Esophagus muscularis mucosa (tissue), 4 donors: ENCODE data around the gene RIN3. TPM values are rescaled to one million over a fixed set of nuclear protein-coding genes. Genes with fewer than 3 reads are reported as not detected.

Experiments used
- DNase-seq: peaks from one replicate; pipeline ENCODE4 v3.0.0-alpha.2; 2017; ENCODE audit errors: extremely low spot score
- H3K27ac ChIP-seq, 4 donors: fragments of 200-600 bp; sonication (generic); replicated peaks in 1 of 4; 1 replicate in 3 of 4; 2 replicates in 1 of 4; pipeline ENCODE4 v1.5.1; 2016 to 2019; ENCODE audit warnings: mild to moderate bottlenecking in 1 of 4
- H3K27me3 ChIP-seq, 4 donors: fragments of 200-600 bp; sonication (generic); one replicate each; pipeline versions ENCODE4 v1.5.1 to v1.6.0; 2016 to 2019
- H3K36me3 ChIP-seq, 4 donors: fragments of 200-600 bp; sonication (generic); one replicate each; pipeline ENCODE4 v1.5.1; 2016 to 2019
- H3K4me1 ChIP-seq, 4 donors: fragments of 200-600 bp; sonication (generic); one replicate each; pipeline ENCODE4 v1.5.1; 2016 to 2019
- H3K4me3 ChIP-seq, 4 donors: fragments of 200-600 bp; sonication (generic); 1 replicate in 2 of 4; 2 replicates in 2 of 4; pipeline ENCODE4 v1.5.1; 2016 to 2019; ENCODE audit warnings: mild to moderate bottlenecking in 4 of 4, moderate library complexity in 1 of 4
- H3K9me3 ChIP-seq, 4 donors: fragments of 200-600 bp; sonication (generic); 1 replicate in 3 of 4; 2 replicates in 1 of 4; pipeline ENCODE4 v1.5.1; 2016 to 2019
- CTCF ChIP-seq, 3 experiments: fragments of 200-600 bp in 2 of 3; fragments of 450-650 bp in 1 of 3; sonication (generic) in 2 of 3; IDR thresholded peaks; one replicate each; pipeline ENCODE4 v1.5.1; 2017 to 2019; ENCODE audit warnings: antibody characterized with exemption in 3 of 3, mild to moderate bottlenecking in 2 of 3, moderate library complexity in 1 of 3
- EP300 ChIP-seq: sonication (generic); formaldehyde crosslinking; IDR thresholded peaks from one replicate; pipeline ENCODE4 v1.6.1; 2017; ENCODE audit warnings: antibody characterized with exemption
- POLR2A ChIP-seq: fragments of 450-650 bp; IDR thresholded peaks from one replicate; pipeline ENCODE4 v1.6.1; 2017; ENCODE audit warnings: antibody characterized with exemption, moderate library complexity, mild to moderate bottlenecking, low read depth
- POLR2AphosphoS5 ChIP-seq, 2 donors: sonication (generic); formaldehyde crosslinking; IDR thresholded peaks; one replicate each; pipeline ENCODE4 v1.6.1; 2017; ENCODE audit warnings: antibody characterized with exemption in 2 of 2
- WGBS: methylation state at CpG from one replicate; pipeline ENCODE4 v1.1.5; 2018; 5-methylcytosine and 5-hydroxymethylcytosine counted together
- intact Hi-C: fragments of 100-400 bp; cut with DNase I; formaldehyde crosslinking; loops from one replicate; pipeline ENCODE4 v1.15.1; 2023
- total RNA-seq, 4 donors: library from RNA; depleted of rRNA; stranded (reverse); fragments of >200 nt; gene quantifications; one replicate each; pipeline versions ENCODE4 v1.1.0 to v1.2.1, GENCODE V29; 2016

Gene RIN3
- total RNA-seq, 4 donors from 2014 or later = 10.6 to 20.0 (median 13.1) TPM

DNA sequence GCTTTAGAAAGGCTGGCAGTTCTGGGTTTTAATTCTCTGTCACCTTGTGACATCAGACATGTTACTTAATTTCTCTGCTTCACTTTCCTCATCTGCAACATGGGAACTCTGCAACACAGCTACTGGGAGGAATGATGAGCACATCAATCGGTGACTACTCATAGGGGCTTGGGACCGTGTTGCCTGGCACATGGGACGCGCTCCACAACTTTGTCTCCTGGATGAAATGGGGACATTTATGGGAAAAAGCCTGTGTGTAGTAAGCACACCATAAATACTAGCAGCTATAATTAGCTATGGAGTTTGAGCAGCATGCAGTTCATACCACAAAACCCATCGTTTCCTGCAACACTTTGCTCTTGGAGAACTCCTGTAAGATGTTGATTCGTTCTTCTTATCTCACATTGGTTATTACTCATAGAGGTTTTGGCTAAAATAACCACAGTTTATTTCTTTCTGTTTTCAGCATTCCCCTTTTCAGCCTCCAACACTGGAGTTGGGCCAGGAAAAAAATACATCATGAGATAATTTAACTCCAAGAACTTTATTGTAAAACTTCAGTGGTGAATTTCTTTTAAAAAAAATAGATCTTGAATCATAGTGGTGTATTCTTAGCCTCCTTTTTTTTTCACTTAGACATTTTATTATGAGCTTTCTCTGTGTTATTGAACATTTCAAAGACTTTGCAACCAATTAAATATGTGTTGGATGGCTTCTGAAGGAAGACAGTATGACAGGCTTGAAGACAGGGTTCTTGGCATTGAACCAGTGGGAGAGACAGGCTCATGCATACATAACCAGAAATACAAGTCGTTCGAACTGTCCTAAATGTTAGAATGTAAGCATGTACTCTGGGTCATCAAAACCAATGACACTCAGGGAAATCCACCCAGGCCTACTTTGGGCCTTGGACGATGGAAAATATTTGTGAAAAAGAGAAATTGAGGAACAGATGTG, 72.7 kb downstream of the RIN3 start:
- TF ChIP-seq POLR2A (no peak), POLR2AphosphoS5 (IDR thresholded peaks at IDR 0.05) (no peak), EP300 (no peak), CTCF (IDR thresholded peaks at IDR 0.05) (no peak)
- WGBS = 15% methylated on average over 9 of the region's 9 CpGs
- H3K27me3 ChIP-seq = no peaks in the 10 kb centered on the region
- peak overlapping the region; percentile 39 to 79 (median 66) for H3K27ac ChIP-seq
- no peak for DNase-seq
- H3K4me1 ChIP-seq = peaks cover 25 to 48% (median 34%) of the 10 kb centered on the region in 4 donors
- H3K4me3 ChIP-seq = no peak overlapping the region
- peaks cover 0 to 15% (median 4%) of the 10 kb centered on the region in 4 donors for H3K36me3 ChIP-seq
- peaks cover 0 to under 1% (median 0%) of the 10 kb centered on the region in 4 donors for H3K9me3 ChIP-seq
- intact Hi-C loops = loop anchor here (5.0 kb wide), 1 partner anchor 96 kb away; no protein-coding TSS in a partner anchor

- H3K4me1 ChIP-seq = peaks cover 25 to 48% (median 34%) of the 10 kb centered on the region in 4 donors
- peak overlapping the region; percentile 39 to 79 (median 66) for H3K27ac ChIP-seq
- intact Hi-C loops = loop anchor here (5.0 kb wide), 1 partner anchor 95 kb away; no protein-coding TSS in a partner anchor
- no peak overlapping the region for H3K4me3 ChIP-seq
- no peak for DNase-seq
- WGBS = 86% methylated on average over 7 of the region's 7 CpGs
- peaks cover 0 to 6% (median 0%) of the 10 kb centered on the region in 4 donors for H3K9me3 ChIP-seq
- peaks cover 0 to 15% (median 4%) of the 10 kb centered on the region in 4 donors for H3K36me3 ChIP-seq
- TF ChIP-seq POLR2AphosphoS5 (IDR thresholded peaks at IDR 0.05) (no peak), EP300 (no peak), CTCF (IDR thresholded peaks at IDR 0.05) (no peak), POLR2A (no peak)
- H3K27me3 ChIP-seq = no peaks in the 10 kb centered on the region
These were observed 73.5 kb downstream of the RIN3 start for GRCh38 chr14:92586963-92587699.

GRCh38 chr14:92587700-92588085, 74.1 kb downstream of the RIN3 start:
- H3K36me3 ChIP-seq = peaks cover 0 to 12% (median 3%) of the 10 kb centered on the region in 4 donors
- WGBS = 91% methylated on average over 2 of the region's 2 CpGs
- no peak overlapping the region for H3K4me3 ChIP-seq
- no peak for DNase-seq
- H3K4me1 ChIP-seq = peaks cover 25 to 48% (median 34%) of the 10 kb centered on the region in 4 donors
- no peak for TF ChIP-seq POLR2A
- no peak for TF ChIP-seq CTCF (IDR thresholded peaks at IDR 0.05)
- no peak for TF ChIP-seq EP300
- intact Hi-C loops = loop anchor here (5.0 kb wide), 1 partner anchor 95 kb away; no protein-coding TSS in a partner anchor
- H3K9me3 ChIP-seq = peaks cover 0 to 6% (median 0%) of the 10 kb centered on the region in 4 donors
- H3K27ac ChIP-seq = peak overlapping the region; percentile 39 to 79 (median 66)
- no peaks in the 10 kb centered on the region for H3K27me3 ChIP-seq

DNA sequence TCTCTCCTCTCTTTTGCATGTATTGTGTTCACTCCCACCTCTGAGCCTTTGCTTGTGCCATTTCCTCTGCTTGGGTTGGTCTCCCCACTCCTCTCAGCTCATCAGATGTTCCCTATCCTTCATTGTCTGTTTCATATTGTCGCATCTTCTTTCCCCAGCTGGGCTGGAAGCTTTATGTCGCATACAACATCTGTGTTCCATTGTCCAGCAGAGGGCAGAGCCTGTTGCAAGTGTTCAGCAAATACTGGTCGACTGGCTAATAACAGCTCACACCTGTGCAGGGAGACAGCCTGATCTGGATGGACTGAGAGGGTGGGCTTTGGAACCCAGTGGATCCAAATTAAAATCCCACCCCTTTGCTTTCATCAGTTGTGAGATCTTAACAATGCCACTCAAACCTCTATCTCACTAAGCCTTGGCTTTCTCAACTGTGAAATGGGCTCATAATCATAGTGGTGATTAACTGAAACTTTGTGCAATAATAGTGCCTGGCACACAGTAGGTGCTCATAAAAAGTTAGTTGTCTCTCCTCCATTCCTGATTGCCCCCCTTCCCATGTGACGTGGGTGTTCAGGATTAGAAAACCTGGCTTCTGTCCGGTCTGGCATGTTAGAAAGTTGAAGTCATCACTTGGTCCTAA, 75.8 kb downstream of the RIN3 start:
- DNase-seq = no peak
- Histone ChIP-seq H3K27me3 (no peaks in the 10 kb centered on the region), H3K9me3 (peaks cover 0 to 6% (median 0%) of the 10 kb centered on the region in 4 donors), H3K4me3 (no peak overlapping the region), H3K4me1 (peaks cover 25 to 46% (median 34%) of the 10 kb centered on the region in 4 donors), H3K27ac (no peak overlapping the region), H3K36me3 (no peaks in the 10 kb centered on the region)
- intact Hi-C loops = loop anchor here (5.0 kb wide), 1 partner anchor 93 kb away; no protein-coding TSS in a partner anchor
- WGBS = 71% methylated on average over 5 of the region's 5 CpGs
- TF ChIP-seq EP300 (no peak), CTCF (IDR thresholded peaks at IDR 0.05) (peak; percentile 30 to 34 (median 34)), POLR2AphosphoS5 (IDR thresholded peaks at IDR 0.05) (peak in 1 of 2 donors; percentile 23), POLR2A (no peak)
